Glutamatergic neuron (in vitro differentiated cells): ENCODE results near the gene PTGES3L. TPM values are rescaled to one million over a fixed set of nuclear protein-coding genes. Genes with fewer than 3 reads are reported as not detected.

Source experiments
- DNase-seq: peaks from one replicate; pipeline ENCODE4 v3.0.0; 2022
- H3K27ac Mint-ChIP-seq: one replicate; pipeline ENCODE4 v1.8.0; 2020; ENCODE audit warnings: mild to moderate bottlenecking, mixed read lengths, inconsistent platforms; ENCODE audit not compliant: unreplicated experiment
- H3K27me3 Mint-ChIP-seq: one replicate; pipeline ENCODE4 v1.8.0; 2020; ENCODE audit warnings: mild to moderate bottlenecking, moderate library complexity, mixed read lengths, inconsistent platforms; ENCODE audit not compliant: unreplicated experiment
- H3K36me3 Mint-ChIP-seq: one replicate; pipeline ENCODE4 v1.8.0; 2020; ENCODE audit warnings: mild to moderate bottlenecking, mixed read lengths, inconsistent platforms; ENCODE audit not compliant: unreplicated experiment
- H3K4me1 Mint-ChIP-seq: one replicate; pipeline ENCODE4 v1.8.0; 2020; ENCODE audit warnings: mild to moderate bottlenecking, low read depth, mixed read lengths, inconsistent platforms; ENCODE audit not compliant: unreplicated experiment
- H3K4me3 Mint-ChIP-seq: one replicate; pipeline ENCODE4 v1.8.0; 2020; ENCODE audit warnings: mild to moderate bottlenecking, mixed read lengths, inconsistent platforms; ENCODE audit not compliant: unreplicated experiment
- H3K9me3 Mint-ChIP-seq: one replicate; pipeline ENCODE4 v1.8.0; 2020; ENCODE audit warnings: mild to moderate bottlenecking, moderate library complexity, mixed read lengths, inconsistent platforms; ENCODE audit not compliant: unreplicated experiment
- CTCF ChIP-seq: fragments of 200-600 bp; sonication (generic); IDR thresholded peaks from one replicate; pipeline ENCODE4 v1.5.0; 2021; ENCODE audit not compliant: partially characterized antibody, unreplicated experiment
- total RNA-seq: library from RNA; stranded (reverse); fragmentation: NEBNext Ultra II Directional; extraction: Animal tissue kit (Norgen Biotek cat#: 25700); gene quantifications from one replicate; pipeline ENCODE4 v1.2.1, GENCODE V29; 2021; ENCODE audit not compliant: unreplicated experiment

PTGES3L gene
- total RNA-seq, 1 donor from 2014 or later, result 4.1 TPM

GRCh38 chr17:42989726-42990652, 10.1 kb upstream of the PTGES3L start:
- no peak overlapping the region for H3K27ac Mint-ChIP-seq
- DNase-seq, result no peak
- no peaks in the 10 kb centered on the region for H3K36me3 Mint-ChIP-seq
- no peaks in the 10 kb centered on the region for H3K27me3 Mint-ChIP-seq
- no peaks in the 10 kb centered on the region for H3K9me3 Mint-ChIP-seq
- H3K4me3 Mint-ChIP-seq, result no peak overlapping the region
- peaks cover 2% of the 10 kb centered on the region for H3K4me1 Mint-ChIP-seq
- TF ChIP-seq CTCF, result no peak

- H3K36me3 Mint-ChIP-seq, result no peaks in the 10 kb centered on the region
- no peak for DNase-seq
- H3K4me3 Mint-ChIP-seq, result no peak overlapping the region
- H3K4me1 Mint-ChIP-seq, result peaks cover 2% of the 10 kb centered on the region
- H3K27ac Mint-ChIP-seq, result no peak overlapping the region
- H3K27me3 Mint-ChIP-seq, result no peaks in the 10 kb centered on the region
- no peak for TF ChIP-seq CTCF
- no peaks in the 10 kb centered on the region for H3K9me3 Mint-ChIP-seq
Measured at GRCh38 chr17:42989141-42989540, 9.3 kb upstream of the PTGES3L start.

- H3K27me3 Mint-ChIP-seq, result peaks cover 2% of the 10 kb centered on the region
- no peaks in the 10 kb centered on the region for H3K9me3 Mint-ChIP-seq
- no peak for DNase-seq
- no peak overlapping the region for H3K4me3 Mint-ChIP-seq
- TF ChIP-seq CTCF, result no peak
- peaks cover 6% of the 10 kb centered on the region for H3K4me1 Mint-ChIP-seq
- no peaks in the 10 kb centered on the region for H3K36me3 Mint-ChIP-seq
- H3K27ac Mint-ChIP-seq, result no peak overlapping the region
Measured at GRCh38 chr17:42985225-42985624, 5.3 kb upstream of the PTGES3L start.

GRCh38 chr17:42982266-42982665, 2.4 kb upstream of the PTGES3L start:
- no peak overlapping the region for H3K4me3 Mint-ChIP-seq
- DNase-seq, result no peak
- H3K27me3 Mint-ChIP-seq, result peaks cover 5% of the 10 kb centered on the region
- H3K36me3 Mint-ChIP-seq, result no peaks in the 10 kb centered on the region
- TF ChIP-seq CTCF, result no peak
- no peak overlapping the region for H3K27ac Mint-ChIP-seq
- peaks cover 9% of the 10 kb centered on the region for H3K4me1 Mint-ChIP-seq
- H3K9me3 Mint-ChIP-seq, result peaks cover 1% of the 10 kb centered on the region

GRCh38 chr17:42980766-42981397, 1.0 kb upstream of the PTGES3L start:
- Mint-ChIP-seq H3K9me3 (peaks cover 1% of the 10 kb centered on the region), H3K4me3 (peak overlapping the region; percentile 100), H3K36me3 (no peaks in the 10 kb centered on the region), H3K27me3 (peaks cover 5% of the 10 kb centered on the region), H3K27ac (peak overlapping the region; percentile 72), H3K4me1 (peaks cover 9% of the 10 kb centered on the region)
- TF ChIP-seq CTCF, result no peak
- DNase-seq, result peak; percentile 48
